Activated CD8-positive, alpha-beta T cell treated with anti-CD3 and anti-CD28 coated beads, Interleukin-2, amount 10 ng/mL, durations not matched to agents 7 days and 5 days (primary cell): ENCODE results near the gene TRIM44. TPM values are rescaled to one million over a fixed set of nuclear protein-coding genes. Genes with fewer than 3 reads are reported as not detected.

ENCODE experiments used
- ATAC-seq: fragments of 150-1000 bp; cut with Tn5 transposase; one replicate; pipeline ENCODE4 v1.10.0; 2021; ENCODE audit warnings: moderate library complexity
- CTCF ChIA-PET: fragments of 350-600 bp; sonication (Branson Sonifier 250); formaldehyde crosslinking; loops from one replicate; lab custom pipeline; 2021; ENCODE audit warnings: antibody characterized with exemption; lab: Charles Lee
- POLR2A ChIA-PET: fragments of 350-600 bp; sonication (Branson Sonifier 250); formaldehyde crosslinking; loops from one replicate; lab custom pipeline; 2021; ENCODE audit warnings: antibody characterized with exemption; lab: Charles Lee
- DNase-seq: peaks from one replicate; pipeline ENCODE4 v3.0.0-alpha.2; 2020
- H3K27ac Mint-ChIP-seq: one replicate; pipeline ENCODE4 v1.8.0; 2021; ENCODE audit warnings: mild to moderate bottlenecking, mixed read lengths
- H3K27me3 Mint-ChIP-seq: one replicate; pipeline ENCODE4 v1.8.0; 2021; ENCODE audit warnings: low read depth, mixed read lengths
- H3K36me3 Mint-ChIP-seq: one replicate; pipeline ENCODE4 v1.8.0; 2021; ENCODE audit warnings: low read depth, mixed read lengths
- H3K4me1 Mint-ChIP-seq: one replicate; pipeline ENCODE4 v1.8.0; 2021; ENCODE audit warnings: low read depth, mixed read lengths
- H3K4me3 Mint-ChIP-seq: one replicate; pipeline ENCODE4 v1.8.0; 2021; ENCODE audit warnings: mild to moderate bottlenecking, mixed read lengths
- H3K9me3 Mint-ChIP-seq: one replicate; pipeline ENCODE4 v1.8.0; 2022; ENCODE audit warnings: mixed read lengths; ENCODE audit not compliant: insufficient read depth
- total RNA-seq, 2 experiments: library from RNA; stranded (reverse); gene quantifications; one replicate each; pipeline ENCODE4 v1.2.3, GENCODE V29; 2021

TRIM44 gene
- total RNA-seq, 2 experiments from 2014 or later: 33.8 to 34.5 TPM

GRCh38 chr11:35621620-35622019 is 41.0 kb upstream of the TRIM44 start:
- CTCF ChIA-PET: no interaction called here
- POLR2A ChIA-PET: no interaction called here
- Mint-ChIP-seq H3K9me3 (no peaks in the 10 kb centered on the region), H3K4me1 (peaks cover 10% of the 10 kb centered on the region), H3K4me3 (no peak overlapping the region), H3K27me3 (peaks cover 62% of the 10 kb centered on the region), H3K36me3 (no peaks in the 10 kb centered on the region), H3K27ac (no peak overlapping the region)
- ATAC-seq (no peak), DNase-seq (no peak)

- ChIA-PET POLR2A (no interaction called here), CTCF (no interaction called here)
- no peak overlapping the region for H3K27ac Mint-ChIP-seq
- H3K4me1 Mint-ChIP-seq: peaks cover 10% of the 10 kb centered on the region
- peaks cover 62% of the 10 kb centered on the region for H3K27me3 Mint-ChIP-seq
- no peak for DNase-seq
- no peak for ATAC-seq
- no peaks in the 10 kb centered on the region for H3K9me3 Mint-ChIP-seq
- no peak overlapping the region for H3K4me3 Mint-ChIP-seq
- no peaks in the 10 kb centered on the region for H3K36me3 Mint-ChIP-seq
Observed at GRCh38 chr11:35622070-35622469, 40.5 kb upstream of the TRIM44 start.

- POLR2A ChIA-PET: no interaction called here
- Mint-ChIP-seq H3K36me3 (no peaks in the 10 kb centered on the region), H3K9me3 (no peaks in the 10 kb centered on the region), H3K27me3 (peaks cover 57% of the 10 kb centered on the region), H3K27ac (no peak overlapping the region), H3K4me1 (peaks cover 7% of the 10 kb centered on the region), H3K4me3 (no peak overlapping the region)
- ATAC-seq: no peak
- no peak for DNase-seq
- CTCF ChIA-PET: interaction anchor here (0.7 to 1.5 kb wide), 2 partner anchors 13 to 656 kb away, joined by 3 read pairs; no protein-coding TSS in a partner anchor
Observed at GRCh38 chr11:35623621-35624168, 38.9 kb upstream of the TRIM44 start.

- ATAC-seq (no peak), DNase-seq (no peak)
- ChIA-PET POLR2A (no interaction called here), CTCF (interaction anchor here (1.5 kb wide), 1 partner anchor 13 kb away, joined by 3 read pairs; no protein-coding TSS in a partner anchor)
- no peak overlapping the region for H3K27ac Mint-ChIP-seq
- H3K4me1 Mint-ChIP-seq: peaks cover 7% of the 10 kb centered on the region
- peaks cover 60% of the 10 kb centered on the region for H3K27me3 Mint-ChIP-seq
- H3K36me3 Mint-ChIP-seq: no peaks in the 10 kb centered on the region
- H3K4me3 Mint-ChIP-seq: no peak overlapping the region
- H3K9me3 Mint-ChIP-seq: no peaks in the 10 kb centered on the region
Observed at GRCh38 chr11:35624316-35624715, 38.3 kb upstream of the TRIM44 start.

GRCh38 chr11:35624781-35625180 is 37.8 kb upstream of the TRIM44 start:
- CTCF ChIA-PET: interaction anchor here (1.5 kb wide), 1 partner anchor 14 kb away, joined by 3 read pairs; no protein-coding TSS in a partner anchor
- H3K9me3 Mint-ChIP-seq: no peaks in the 10 kb centered on the region

GRCh38 chr11:35626501-35626900 is 36.1 kb upstream of the TRIM44 start:
- DNase-seq: no peak
- H3K9me3 Mint-ChIP-seq: no peaks in the 10 kb centered on the region
- H3K27ac Mint-ChIP-seq: no peak overlapping the region
- no peaks in the 10 kb centered on the region for H3K36me3 Mint-ChIP-seq
- CTCF ChIA-PET: interaction anchor here (1.2 kb wide), 1 partner anchor 196 kb away, joined by 3 read pairs; no protein-coding TSS in a partner anchor
- POLR2A ChIA-PET: no interaction called here
- no peak for ATAC-seq
- H3K4me1 Mint-ChIP-seq: no peaks in the 10 kb centered on the region
- peaks cover 45% of the 10 kb centered on the region for H3K27me3 Mint-ChIP-seq
- no peak overlapping the region for H3K4me3 Mint-ChIP-seq

More at GRCh38 chr11:35624781-35625180, 37.8 kb upstream of the TRIM44 start:
- DNase-seq (no peak), ATAC-seq (no peak)
- POLR2A ChIA-PET: no interaction called here
- no peak overlapping the region for H3K27ac Mint-ChIP-seq
- peaks cover 3% of the 10 kb centered on the region for H3K4me1 Mint-ChIP-seq
- no peak overlapping the region for H3K4me3 Mint-ChIP-seq
- H3K36me3 Mint-ChIP-seq: no peaks in the 10 kb centered on the region
- H3K27me3 Mint-ChIP-seq: peaks cover 56% of the 10 kb centered on the region

- Mint-ChIP-seq H3K27ac (no peak overlapping the region), H3K36me3 (no peaks in the 10 kb centered on the region), H3K4me1 (no peaks in the 10 kb centered on the region), H3K27me3 (peaks cover 34% of the 10 kb centered on the region), H3K9me3 (no peaks in the 10 kb centered on the region), H3K4me3 (no peak overlapping the region)
- ATAC-seq (no peak), DNase-seq (no peak)
- ChIA-PET POLR2A (no interaction called here), CTCF (no interaction called here)
Observed at GRCh38 chr11:35629511-35629910, 33.1 kb upstream of the TRIM44 start.

GRCh38 chr11:35629914-35630313 is 32.7 kb upstream of the TRIM44 start:
- no peak for ATAC-seq
- DNase-seq: no peak
- H3K27ac Mint-ChIP-seq: no peak overlapping the region
- H3K36me3 Mint-ChIP-seq: no peaks in the 10 kb centered on the region
- H3K27me3 Mint-ChIP-seq: peaks cover 34% of the 10 kb centered on the region
- ChIA-PET CTCF (no interaction called here), POLR2A (no interaction called here)
- H3K4me1 Mint-ChIP-seq: no peaks in the 10 kb centered on the region
- H3K9me3 Mint-ChIP-seq: no peaks in the 10 kb centered on the region
- no peak overlapping the region for H3K4me3 Mint-ChIP-seq

GRCh38 chr11:35631891-35632290 is 30.7 kb upstream of the TRIM44 start:
- no peaks in the 10 kb centered on the region for H3K4me1 Mint-ChIP-seq
- no peak for DNase-seq
- no peaks in the 10 kb centered on the region for H3K9me3 Mint-ChIP-seq
- H3K27ac Mint-ChIP-seq: no peak overlapping the region
- no peak for ATAC-seq
- no peaks in the 10 kb centered on the region for H3K36me3 Mint-ChIP-seq
- ChIA-PET POLR2A (no interaction called here), CTCF (no interaction called here)
- H3K27me3 Mint-ChIP-seq: peaks cover 29% of the 10 kb centered on the region
- H3K4me3 Mint-ChIP-seq: no peak overlapping the region

GRCh38 chr11:35632301-35632700 is 30.3 kb upstream of the TRIM44 start:
- Mint-ChIP-seq H3K4me1 (no peaks in the 10 kb centered on the region), H3K36me3 (no peaks in the 10 kb centered on the region), H3K9me3 (no peaks in the 10 kb centered on the region), H3K4me3 (no peak overlapping the region), H3K27me3 (peaks cover 28% of the 10 kb centered on the region), H3K27ac (no peak overlapping the region)
- ChIA-PET CTCF (no interaction called here), POLR2A (no interaction called here)
- ATAC-seq (no peak), DNase-seq (no peak)

GRCh38 chr11:35633827-35634423 is 28.6 kb upstream of the TRIM44 start:
- no peaks in the 10 kb centered on the region for H3K9me3 Mint-ChIP-seq
- POLR2A ChIA-PET: no interaction called here
- H3K27ac Mint-ChIP-seq: no peak overlapping the region
- DNase-seq (no peak), ATAC-seq (no peak)
- H3K4me1 Mint-ChIP-seq: no peaks in the 10 kb centered on the region
- CTCF ChIA-PET: no interaction called here
- H3K27me3 Mint-ChIP-seq: peaks cover 32% of the 10 kb centered on the region
- no peak overlapping the region for H3K4me3 Mint-ChIP-seq
- H3K36me3 Mint-ChIP-seq: no peaks in the 10 kb centered on the region

GRCh38 chr11:35635933-35636332 is 26.6 kb upstream of the TRIM44 start:
- no peaks in the 10 kb centered on the region for H3K4me1 Mint-ChIP-seq
- ATAC-seq: no peak
- POLR2A ChIA-PET: no interaction called here
- no peaks in the 10 kb centered on the region for H3K36me3 Mint-ChIP-seq
- peaks cover 27% of the 10 kb centered on the region for H3K27me3 Mint-ChIP-seq
- CTCF ChIA-PET: no interaction called here
- DNase-seq: no peak
- no peaks in the 10 kb centered on the region for H3K9me3 Mint-ChIP-seq
- no peak overlapping the region for H3K4me3 Mint-ChIP-seq
- H3K27ac Mint-ChIP-seq: no peak overlapping the region
